Hematopoietic multipotent progenitor cell treated with erythropoietin and hydrocortisone succinate and interleukin-3 and kit ligand, for 8 days (in vitro differentiated cells): ENCODE data around the gene SLC28A1.
"Not testable (repeated sequence)": the region's sequence is repeated elsewhere in the genome, so short reads cannot be mapped to it uniquely, and the experiment has no call there.

Experiments
- DNase-seq: peaks from one replicate; pipeline ENCODE4 v3.0.0-alpha.2; 2015

The SLC28A1 gene

DNA sequence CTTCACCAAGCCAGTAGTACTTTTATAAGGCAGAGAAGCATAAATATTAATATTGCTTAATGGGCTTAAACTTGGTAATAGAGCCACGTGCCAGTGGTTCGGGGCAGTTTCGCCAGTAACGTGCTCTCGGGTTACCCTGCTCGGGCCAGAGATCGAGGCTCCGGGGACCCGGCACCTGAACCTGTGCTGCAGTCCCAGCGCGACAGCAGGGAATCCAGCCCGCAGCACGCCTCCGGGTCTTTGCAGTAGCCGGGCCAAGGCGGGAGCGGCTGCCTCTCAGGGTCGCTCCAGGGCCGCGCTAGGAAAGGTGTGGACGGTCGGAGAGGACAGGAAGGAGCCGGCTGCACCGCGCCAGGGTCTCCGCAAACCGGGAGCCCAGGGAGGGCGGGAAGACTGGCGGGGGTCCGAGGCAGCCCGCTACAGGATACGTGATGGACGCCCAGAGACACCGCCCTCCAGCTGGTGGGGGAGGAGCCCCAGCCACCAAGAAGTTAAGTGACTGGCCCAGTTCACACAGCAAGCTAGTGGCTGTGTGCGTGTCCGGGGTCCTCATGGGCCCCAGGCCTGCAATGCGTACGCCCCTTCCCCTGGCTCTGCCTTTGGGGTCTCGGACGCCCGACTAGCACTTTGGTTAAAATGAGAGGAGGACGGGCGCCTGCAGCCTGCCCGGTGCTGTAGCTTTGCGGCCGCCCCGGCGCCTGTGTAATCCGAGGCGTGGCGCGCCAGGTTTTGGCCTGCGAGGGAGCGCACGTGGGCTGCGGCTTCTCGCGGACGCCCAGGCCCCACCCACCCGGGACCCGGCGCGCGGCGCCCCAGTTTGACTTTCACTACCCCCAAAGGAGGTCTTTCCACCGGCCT is 96.0 kb downstream of the SLC28A1 start:
- DNase-seq: peak; percentile 85

DNA sequence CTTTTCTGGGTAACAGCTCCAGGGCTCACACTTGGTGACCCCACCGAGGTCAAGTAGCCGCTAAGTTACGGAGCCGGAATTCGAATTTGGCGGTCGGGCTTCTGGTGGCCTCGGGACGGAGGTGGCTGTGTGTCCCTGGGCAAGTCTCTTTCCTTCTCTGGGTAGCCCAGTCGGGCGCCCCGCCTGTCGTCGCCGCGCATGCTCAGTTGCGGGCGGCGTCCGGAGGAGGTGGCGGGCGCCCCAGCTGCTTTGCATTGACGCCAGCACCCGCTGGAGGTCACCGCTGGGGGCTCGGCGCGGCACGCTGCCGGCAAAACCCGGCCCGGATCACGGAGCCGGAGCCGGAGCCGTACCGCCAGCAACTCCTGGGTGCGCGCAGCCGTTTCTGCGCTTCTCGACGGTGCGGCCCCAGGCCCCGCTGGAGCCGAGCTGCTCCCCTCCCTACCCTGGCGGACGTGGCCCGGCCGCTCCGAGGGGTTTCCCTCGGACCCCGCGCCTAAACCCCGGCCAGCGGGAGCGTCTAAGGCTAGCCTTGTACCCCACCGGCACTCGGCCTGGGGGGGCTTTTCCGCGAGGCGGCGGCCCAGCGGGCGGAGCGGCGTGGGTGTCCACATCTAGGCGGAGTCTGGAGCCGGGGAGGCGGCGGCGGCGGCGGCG is 96.7 kb downstream of the SLC28A1 start:
- peak; percentile 94 for DNase-seq

DNA sequence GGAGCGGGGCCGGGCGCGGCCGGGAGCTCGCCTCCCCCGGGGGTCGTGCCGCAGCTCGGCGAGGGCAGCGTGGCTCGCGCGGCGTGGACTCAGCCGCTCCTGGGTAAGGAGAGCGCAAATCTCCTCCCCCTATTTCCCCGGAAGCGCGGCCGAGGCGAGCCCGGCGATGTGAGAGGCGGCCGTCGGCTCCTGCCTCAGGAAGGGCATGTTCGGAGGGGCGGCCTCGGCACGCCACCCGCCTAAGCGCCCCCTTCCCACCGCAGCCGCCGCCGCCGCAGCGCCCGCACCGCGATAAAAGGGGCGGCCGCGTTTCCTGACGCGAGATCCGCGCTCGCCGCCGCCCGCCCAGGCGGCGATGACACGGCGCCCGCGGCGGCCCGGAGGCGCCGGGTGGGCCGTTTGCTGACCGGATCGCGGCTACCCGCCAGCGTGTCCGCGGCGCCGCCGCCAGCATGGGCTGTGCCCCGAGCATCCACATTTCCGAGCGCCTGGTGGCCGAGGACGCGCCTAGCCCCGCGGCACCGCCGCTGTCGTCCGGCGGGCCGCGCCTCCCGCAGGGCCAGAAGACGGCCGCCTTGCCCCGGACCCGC is 97.3 kb downstream of the SLC28A1 start, which contains the start of gene PDE8A:
Gene PDE8A (plus strand): TSS at position 146 of the 590 bp plus-strand sequence. CDS start 307 bp downstream, at position 453.
- DNase-seq: peak; percentile 24

DNA sequence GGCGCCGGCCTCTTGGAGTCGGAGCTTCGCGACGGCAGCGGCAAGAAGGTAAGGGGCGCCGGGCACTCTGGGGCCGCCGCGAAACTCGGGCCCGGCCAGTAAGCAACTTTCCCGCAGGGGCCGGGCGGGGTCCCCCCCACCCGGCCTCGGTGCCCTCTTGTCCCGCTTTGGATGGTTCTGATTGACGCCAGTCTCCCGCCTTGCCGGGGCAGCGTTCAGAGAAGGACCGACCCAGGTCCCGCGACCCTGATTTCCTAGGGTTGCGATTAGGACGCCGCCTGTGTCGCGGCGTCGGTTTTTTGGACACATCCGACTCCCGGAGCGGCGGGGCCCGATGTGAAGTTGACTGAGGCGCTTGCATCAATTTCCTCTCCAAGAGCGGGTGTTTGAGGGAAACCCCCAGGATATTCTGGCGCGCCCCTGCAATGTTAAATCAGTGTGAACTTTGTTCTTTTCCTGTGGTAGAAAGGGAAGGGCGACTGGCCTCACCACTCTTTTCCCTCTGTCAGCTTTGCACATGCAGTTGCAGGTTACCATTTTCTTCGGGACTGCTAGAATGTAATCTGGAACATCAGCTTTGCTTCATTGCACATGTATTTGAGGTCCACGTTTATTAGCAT is 97.9 kb downstream of the SLC28A1 start:
- DNase-seq: no peak

DNA sequence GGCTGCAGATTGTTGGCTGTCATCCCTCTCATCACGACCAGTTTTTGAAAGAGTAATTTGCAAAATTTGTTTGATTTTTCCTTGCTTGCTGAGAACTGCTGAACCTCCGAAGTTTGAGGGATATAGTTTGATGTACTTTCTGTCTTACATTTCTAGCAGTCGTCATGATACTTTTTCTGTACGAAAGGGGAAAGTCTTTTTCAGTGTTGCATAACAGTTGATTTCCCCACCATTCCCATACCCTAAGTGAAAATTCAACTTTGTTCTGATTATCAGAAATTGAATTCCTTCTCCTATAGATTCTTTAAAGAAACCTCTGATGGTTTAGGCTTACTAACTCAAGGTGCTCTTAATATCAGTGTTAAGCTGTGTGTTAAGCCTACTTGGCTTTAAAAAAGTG is 98.8 kb downstream of the SLC28A1 start:
- no peak for DNase-seq

DNA sequence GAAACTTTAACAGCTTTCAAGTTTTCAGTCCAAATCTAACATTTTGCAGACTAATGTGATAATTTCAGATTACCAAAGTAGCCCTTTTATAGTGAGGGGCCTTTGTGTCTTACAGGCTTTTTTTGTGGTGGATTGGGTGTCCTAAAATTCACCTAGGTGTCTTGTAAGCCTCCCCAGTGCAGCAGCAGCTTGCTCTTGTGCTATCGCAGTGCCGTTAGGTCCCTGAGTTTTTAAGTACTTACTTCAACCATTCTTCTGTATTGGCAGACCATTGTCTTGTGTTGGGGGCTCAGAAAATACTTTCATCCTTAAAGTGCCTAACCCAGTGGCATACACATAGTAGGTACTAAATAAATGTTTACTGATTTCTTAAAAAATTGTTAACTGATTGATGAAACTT is 99.2 kb downstream of the SLC28A1 start:
- no peak for DNase-seq

DNA sequence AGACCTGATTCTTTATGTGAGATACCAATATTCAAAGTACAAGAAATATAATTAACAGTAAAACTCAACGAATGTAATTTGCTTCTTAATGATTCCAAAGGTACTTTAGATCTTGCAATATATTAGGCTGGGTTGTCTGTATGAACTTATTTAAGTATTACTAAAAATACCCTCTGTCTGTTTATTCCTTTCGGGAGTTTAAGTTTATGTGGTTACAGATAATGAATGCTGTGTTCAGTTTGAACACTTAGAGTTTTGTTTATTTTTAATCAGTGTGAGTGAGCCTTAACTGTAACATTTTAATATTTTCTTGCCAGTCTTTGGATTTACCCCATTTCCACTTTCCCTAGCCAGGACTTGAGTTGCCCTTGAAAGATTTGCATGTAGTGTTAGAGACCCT is 100.7 kb downstream of the SLC28A1 start:
- DNase-seq: no peak

DNA sequence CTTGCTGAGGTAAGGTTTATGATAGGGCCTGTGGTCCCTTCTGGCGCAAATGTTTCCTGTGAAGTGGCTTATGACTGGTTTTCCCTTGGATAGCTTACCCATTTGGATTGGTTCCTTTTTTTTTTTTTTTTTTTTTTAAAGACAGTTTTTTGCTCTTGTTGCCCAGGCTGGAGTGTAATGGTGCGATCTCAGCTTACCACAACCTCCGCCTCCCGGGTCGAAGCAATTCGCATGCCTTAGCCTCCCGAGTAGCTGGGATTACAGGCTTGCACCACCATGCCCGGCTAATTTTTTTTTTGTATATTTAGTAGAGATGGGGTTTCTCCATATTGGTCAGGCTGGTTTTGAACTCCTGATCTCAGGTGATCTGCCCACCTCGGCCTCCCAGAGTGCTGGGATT is 102.9 kb downstream of the SLC28A1 start:
- DNase-seq: not testable (repeated sequence)

DNA sequence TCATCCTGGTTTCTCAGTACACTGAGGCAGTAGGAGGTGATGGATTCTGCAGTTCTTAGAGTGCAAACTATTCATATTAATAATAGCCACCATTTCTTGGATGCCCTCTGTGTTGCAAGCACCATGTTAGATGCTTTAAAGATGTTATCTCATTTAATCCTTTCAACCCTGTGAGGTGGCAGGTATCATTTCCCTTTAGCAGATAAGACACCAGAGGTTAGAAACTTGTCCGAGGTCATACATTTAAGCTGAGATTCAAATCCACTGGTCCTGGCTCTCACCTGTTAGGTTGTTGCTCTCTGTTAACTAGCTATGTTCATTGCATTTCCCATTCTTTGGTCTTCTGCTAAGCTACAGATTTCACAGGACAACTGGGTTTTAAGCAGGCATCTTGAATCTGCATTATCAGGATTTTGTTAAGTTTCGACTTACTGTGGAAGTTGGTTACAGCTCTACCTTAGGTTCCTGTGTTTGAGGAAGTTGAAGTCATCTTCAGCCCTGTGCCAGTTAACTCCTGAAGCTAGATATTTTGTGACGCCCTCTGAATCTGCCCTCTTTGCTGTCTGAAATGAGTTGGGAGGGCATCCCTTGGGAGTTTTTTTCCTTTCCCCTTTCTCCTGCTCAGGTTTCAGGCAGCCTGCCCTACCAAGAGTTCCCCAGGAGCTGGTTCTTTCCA is 103.6 kb downstream of the SLC28A1 start:
- DNase-seq: no peak

DNA sequence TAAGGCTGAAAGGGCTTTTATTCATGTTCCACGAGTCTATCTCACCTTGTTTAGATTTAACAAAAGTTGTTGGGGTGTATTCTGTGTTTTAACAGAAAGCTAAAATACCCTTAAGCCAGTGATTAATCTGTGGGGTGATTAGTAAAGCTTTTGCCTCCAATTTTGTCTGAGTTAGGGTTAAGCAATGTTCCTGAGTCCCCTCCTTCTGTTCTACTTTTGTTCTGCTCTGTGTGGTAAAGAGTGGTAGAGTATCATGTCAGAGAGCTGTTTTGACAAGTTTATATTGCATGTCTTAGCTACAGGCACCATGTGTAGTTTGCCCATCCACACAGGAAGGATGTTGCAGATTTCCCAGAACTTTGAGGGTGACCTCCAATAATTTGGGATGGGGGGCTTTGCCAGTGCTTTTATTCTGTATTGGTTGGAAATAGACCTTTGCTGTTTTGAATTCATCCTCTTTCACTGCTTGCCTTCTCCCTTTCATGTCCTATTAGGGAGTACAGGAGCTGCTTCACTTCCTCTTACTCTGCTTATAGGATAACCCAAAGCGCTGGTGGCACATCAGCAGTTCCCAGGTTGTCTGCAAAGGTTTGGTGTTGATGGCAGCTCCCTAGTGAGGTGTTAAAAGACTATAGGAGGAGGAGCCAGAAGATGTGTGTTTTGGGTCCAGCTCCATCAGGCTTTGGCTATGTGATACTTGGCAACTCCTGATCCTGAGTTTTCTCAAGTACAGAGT is 104.6 kb downstream of the SLC28A1 start:
- no peak for DNase-seq

DNA sequence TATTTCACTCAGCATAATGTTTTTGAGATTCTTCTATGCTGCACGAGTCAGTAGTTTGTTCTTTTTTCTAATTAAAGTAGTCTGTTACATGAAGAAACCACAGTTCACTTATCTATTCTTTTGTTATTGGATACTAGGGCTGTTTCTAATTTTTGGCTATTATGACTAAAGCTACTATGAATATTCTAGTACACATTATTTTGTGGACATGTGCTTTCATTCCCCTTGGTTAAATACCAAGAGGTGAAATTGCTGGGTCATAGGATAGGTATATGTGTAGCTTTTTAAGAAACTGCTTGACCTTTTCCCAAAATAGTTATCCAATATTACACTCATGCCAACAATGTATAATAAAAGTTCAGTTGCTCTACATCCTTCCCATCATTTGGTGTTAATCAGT is 106.0 kb downstream of the SLC28A1 start:
- no peak for DNase-seq

DNA sequence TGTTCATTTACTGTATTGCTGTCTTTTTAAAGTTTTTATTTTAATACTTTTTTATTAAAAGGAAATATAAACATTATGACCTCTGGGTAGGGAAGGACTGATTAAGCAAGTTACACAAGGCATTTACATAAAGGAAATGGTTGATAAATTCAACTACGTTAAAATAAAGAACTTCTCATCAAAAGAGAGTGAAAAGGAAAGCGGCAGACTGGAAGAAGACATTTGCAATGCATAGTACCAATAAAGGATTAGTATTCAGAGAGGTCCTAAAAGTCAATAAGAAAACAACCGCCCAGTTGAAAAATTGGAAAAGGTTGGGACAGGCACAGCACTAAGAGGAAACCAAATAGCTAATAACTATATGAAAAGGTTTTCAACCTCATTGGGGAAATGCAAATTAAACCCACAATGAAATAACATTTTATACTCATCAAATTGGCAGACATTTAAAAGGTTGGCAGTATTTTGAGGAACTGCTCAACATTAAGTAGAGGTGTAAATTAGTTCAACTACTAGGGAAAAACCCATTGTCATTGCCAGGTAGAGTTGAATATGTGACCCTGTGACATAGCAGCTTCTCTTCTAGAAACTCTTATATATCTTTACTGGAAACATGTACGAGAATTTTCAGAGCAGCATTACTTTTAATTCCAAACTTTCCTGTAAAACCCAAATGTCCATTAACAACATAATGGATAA is 106.7 kb downstream of the SLC28A1 start:
- DNase-seq: no peak

DNA sequence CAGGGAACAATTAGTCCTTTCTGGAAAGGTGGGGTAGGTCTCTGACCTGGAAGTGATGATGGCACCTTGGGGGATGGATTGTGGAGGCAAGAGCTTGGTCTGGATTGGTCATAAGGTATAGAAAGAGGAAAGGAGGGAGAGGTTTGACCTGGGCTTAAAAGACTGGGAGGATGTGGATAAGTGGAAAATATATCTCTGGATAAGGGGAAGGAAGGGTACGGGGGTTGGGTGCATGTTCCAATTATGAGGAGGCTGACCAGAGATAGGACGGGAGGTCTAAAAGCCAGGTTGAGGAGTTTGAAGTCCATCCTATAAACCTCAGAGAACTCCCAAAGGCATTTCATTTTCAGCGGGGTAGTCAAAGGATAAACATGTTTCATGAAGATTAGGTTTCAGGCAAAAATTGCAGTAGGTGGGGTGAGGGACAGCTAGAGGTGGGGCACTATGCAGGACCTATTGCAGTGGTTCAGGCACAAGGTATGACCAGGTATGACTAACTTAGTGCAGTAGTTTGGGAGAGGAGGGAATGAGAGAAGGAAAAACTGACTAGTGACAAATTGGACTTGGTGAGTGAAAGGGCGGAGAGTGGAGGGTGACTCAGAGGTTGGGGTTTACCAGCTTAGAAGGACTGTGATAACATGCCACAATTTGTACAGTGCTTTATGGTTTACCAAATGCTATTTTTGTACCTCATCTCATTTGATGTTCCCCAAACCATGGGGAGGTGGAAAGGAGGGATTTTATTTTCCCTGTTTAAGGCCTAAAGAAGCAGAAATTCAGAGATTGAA is 107.9 kb downstream of the SLC28A1 start:
- no peak for DNase-seq
